ENCODE results near the gene IL18R1.

The IL18R1 gene

GRCh38 chr2:102383722-102384121, 28.1 kb downstream of the IL18R1 start:
- no peak for DNase-seq (ENCODE audit: low read depth, low spot score)
- H3K4me3 ChIP-seq (ENCODE audit: low read length) = no peak overlapping the region

- no peak overlapping the region for H3K4me3 ChIP-seq (ENCODE audit: low read length)
- no peak for DNase-seq (ENCODE audit: low read depth, low spot score)
These were observed 29.9 kb downstream of the IL18R1 start for GRCh38 chr2:102385522-102385921.

GRCh38 chr2:102386004-102386403, 30.4 kb downstream of the IL18R1 start:
- no peak overlapping the region for H3K4me3 ChIP-seq (ENCODE audit: low read length)
- no peak for DNase-seq (ENCODE audit: low read depth, low spot score)

- no peak overlapping the region for H3K4me3 ChIP-seq (ENCODE audit: low read length)
- no peak for DNase-seq (ENCODE audit: low read depth, low spot score)
These were observed 31.4 kb downstream of the IL18R1 start for GRCh38 chr2:102386867-102387541.

GRCh38 chr2:102387763-102388546, 32.4 kb downstream of the IL18R1 start:
- H3K4me3 ChIP-seq (ENCODE audit: low read length) = no peak overlapping the region
- no peak for DNase-seq (ENCODE audit: low read depth, low spot score)

GRCh38 chr2:102391565-102391964, 36.0 kb downstream of the IL18R1 start:
- H3K4me3 ChIP-seq (ENCODE audit: low read length) = no peak overlapping the region
- DNase-seq (ENCODE audit: low read depth, low spot score) = peak; percentile 51

- no peak overlapping the region for H3K4me3 ChIP-seq (ENCODE audit: low read length)
- no peak for DNase-seq (ENCODE audit: low read depth, low spot score)
These were observed 36.5 kb downstream of the IL18R1 start for GRCh38 chr2:102392096-102392495.

- DNase-seq (ENCODE audit: low read depth, low spot score) = no peak
- no peak overlapping the region for H3K4me3 ChIP-seq (ENCODE audit: low read length)
These were observed 37.3 kb downstream of the IL18R1 start for GRCh38 chr2:102392942-102393341.

GRCh38 chr2:102396012-102396411, 40.4 kb downstream of the IL18R1 start:
- H3K4me3 ChIP-seq (ENCODE audit: low read length) = no peak overlapping the region
- no peak for DNase-seq (ENCODE audit: low read depth, low spot score)

- no peak for DNase-seq (ENCODE audit: low read depth, low spot score)
These were observed 41.6 kb downstream of the IL18R1 start for GRCh38 chr2:102397209-102397608.

GRCh38 chr2:102399499-102400141, 44.0 kb downstream of the IL18R1 start:
- H3K4me3 ChIP-seq (ENCODE audit: low read length) = no peak overlapping the region
- DNase-seq (ENCODE audit: low read depth, low spot score) = no peak

More at GRCh38 chr2:102397209-102397608, 41.6 kb downstream of the IL18R1 start:
- no peak overlapping the region for H3K4me3 ChIP-seq (ENCODE audit: low read length)

GRCh38 chr2:102401456-102401855, 45.9 kb downstream of the IL18R1 start:
- DNase-seq (ENCODE audit: low read depth, low spot score) = no peak
- H3K4me3 ChIP-seq (ENCODE audit: low read length) = no peak overlapping the region

GRCh38 chr2:102401865-102402264, 46.3 kb downstream of the IL18R1 start:
- no peak for DNase-seq (ENCODE audit: low read depth, low spot score)
- no peak overlapping the region for H3K4me3 ChIP-seq (ENCODE audit: low read length)

GRCh38 chr2:102410952-102411351, 55.4 kb downstream of the IL18R1 start:
- H3K4me3 ChIP-seq (ENCODE audit: low read length) = no peak overlapping the region
- DNase-seq (ENCODE audit: low read depth, low spot score) = no peak

GRCh38 chr2:102412199-102412598, 56.6 kb downstream of the IL18R1 start:
- H3K4me3 ChIP-seq (ENCODE audit: low read length) = no peak overlapping the region
- no peak for DNase-seq (ENCODE audit: low read depth, low spot score)

- DNase-seq (ENCODE audit: low read depth, low spot score) = no peak
- H3K4me3 ChIP-seq (ENCODE audit: low read length) = no peak overlapping the region
These were observed 62.4 kb downstream of the IL18R1 start for GRCh38 chr2:102417946-102418345.

GRCh38 chr2:102418421-102418961, 62.9 kb downstream of the IL18R1 start:
- DNase-seq (ENCODE audit: low read depth, low spot score) = peak; percentile 42
- H3K4me3 ChIP-seq (ENCODE audit: low read length) = no peak overlapping the region

- no peak overlapping the region for H3K4me3 ChIP-seq (ENCODE audit: low read length)
- no peak for DNase-seq (ENCODE audit: low read depth, low spot score)
These were observed 64.7 kb downstream of the IL18R1 start for GRCh38 chr2:102420290-102420689.

GRCh38 chr2:102421890-102422759, 66.5 kb downstream of the IL18R1 start:
- no peak overlapping the region for H3K4me3 ChIP-seq (ENCODE audit: low read length)
- DNase-seq (ENCODE audit: low read depth, low spot score) = no peak

Data from Jurkat, Clone E6-1 (cell line).